Measurements from ENCODE around the gene GPR160.

Gene GPR160

GRCh38 chr3:169999433-169999832 lies 38.4 kb upstream of the GPR160 start:
- no peak for TF ChIP-seq CTCF (IDR thresholded peaks at IDR 0.05)

DNA sequence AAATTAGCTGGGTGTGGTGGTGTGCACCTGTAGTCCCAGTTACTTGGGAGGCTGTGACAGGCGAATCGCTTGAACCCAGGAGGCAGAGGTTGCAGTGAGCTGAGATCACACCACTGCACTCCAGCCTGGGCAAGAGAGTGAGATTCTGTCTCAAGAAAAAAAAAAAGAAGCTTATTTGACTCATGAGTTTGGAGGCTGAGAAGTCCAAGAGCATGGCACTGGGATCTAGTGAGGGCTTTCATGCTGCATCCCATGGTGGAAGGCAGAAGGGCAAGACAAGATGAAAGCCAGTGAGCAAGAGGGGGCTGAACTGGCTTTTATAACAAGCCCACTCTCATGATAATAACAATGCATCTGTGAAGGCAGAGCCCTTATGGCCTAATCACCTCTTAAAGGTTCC lies 37.7 kb upstream of the GPR160 start:
- no peak for TF ChIP-seq CTCF (IDR thresholded peaks at IDR 0.05)

DNA sequence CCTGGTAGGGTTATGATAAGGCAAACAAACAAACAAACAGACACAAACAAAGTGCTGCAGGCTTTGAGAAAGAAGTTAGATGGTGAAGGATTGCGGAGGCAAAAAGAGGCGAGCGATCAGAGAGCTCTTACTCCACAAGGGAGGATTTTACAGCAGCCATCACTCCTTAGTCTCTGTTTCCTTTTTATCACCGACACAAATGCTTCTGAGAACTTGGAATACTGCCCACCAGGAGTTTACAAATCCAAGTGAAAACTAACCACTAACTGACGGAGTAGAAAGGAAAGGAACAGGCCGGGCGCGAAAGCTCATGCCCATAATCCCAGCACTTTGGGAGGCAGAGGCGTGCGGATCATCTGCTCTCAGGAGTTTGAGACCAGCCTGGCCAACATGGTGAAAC lies 35.6 kb upstream of the GPR160 start:
- TF ChIP-seq CTCF (IDR thresholded peaks at IDR 0.05): no peak

DNA sequence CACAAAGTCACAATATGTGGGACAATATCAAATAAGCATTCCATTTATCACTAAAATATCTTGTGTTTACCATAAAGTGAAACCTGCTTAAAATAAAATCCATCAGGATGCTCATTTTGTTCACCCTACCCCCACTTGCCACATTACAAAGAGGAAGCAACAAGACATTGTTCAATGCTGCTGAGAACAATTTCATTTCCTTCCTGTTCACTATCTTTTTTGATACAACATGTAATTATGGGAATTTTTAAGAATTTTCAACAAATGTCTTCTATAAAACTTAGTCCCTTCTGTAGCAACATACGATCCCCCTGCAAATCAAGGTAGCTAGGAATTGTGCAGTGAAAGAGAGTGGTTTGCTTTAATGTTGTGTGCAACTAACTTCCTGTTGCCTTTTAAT lies 34.9 kb upstream of the GPR160 start:
- TF ChIP-seq CTCF (IDR thresholded peaks at IDR 0.05): no peak

- TF ChIP-seq CTCF (IDR thresholded peaks at IDR 0.05): no peak
Observed at GRCh38 chr3:170003881-170004356, 33.9 kb upstream of the GPR160 start.

- TF ChIP-seq CTCF (IDR thresholded peaks at IDR 0.05): no peak
Observed at GRCh38 chr3:170007031-170007663, 30.6 kb upstream of the GPR160 start.

DNA sequence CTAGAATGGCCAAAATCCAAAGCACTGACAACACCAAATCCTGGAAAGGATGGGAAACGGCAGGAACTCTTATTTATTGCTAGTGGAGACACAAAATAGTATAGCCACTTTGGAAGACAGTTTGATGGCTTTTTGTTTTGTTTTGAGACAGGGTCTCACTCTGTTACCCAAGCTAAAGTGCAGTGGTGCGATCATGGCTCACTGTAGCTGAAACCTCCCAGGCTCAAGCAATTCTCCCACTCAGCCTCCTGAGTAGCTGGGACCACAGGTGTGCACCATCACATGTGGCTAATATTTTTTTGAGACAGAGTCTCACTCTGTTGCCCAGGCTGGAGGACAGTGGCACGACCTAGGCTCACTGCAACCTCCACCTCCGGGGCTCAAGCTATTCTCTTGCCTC lies 27.3 kb upstream of the GPR160 start:
- TF ChIP-seq CTCF (IDR thresholded peaks at IDR 0.05): no peak
